Hematopoietic multipotent progenitor cell treated with erythropoietin and hydrocortisone succinate and interleukin-3 and kit ligand, for 6 days (in vitro differentiated cells): ENCODE results near the gene MAFG.

Experiments used
- DNase-seq: peaks from one replicate; pipeline ENCODE4 v3.0.0-alpha.2; 2015

Gene MAFG

DNA sequence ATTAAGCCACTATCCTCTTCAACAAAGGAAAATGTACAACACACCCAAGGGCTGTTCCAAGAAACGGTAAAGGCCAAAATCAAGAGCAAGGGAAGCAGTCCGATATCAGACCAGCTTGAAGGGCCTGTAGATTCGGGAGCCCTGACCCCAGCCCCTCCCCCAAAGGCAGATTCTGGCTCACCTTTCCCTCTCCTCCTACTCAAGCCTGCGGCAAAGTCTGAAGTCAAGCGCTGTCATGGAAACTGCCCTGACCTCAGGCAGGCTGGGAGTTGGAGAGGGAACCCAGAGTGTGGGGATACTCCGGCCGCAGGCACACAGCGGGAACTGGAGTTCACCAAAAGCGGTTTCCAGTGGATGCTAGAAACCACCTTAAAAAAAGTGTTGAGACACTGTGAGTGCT is 37.9 kb downstream of the MAFG start:
- no peak for DNase-seq

DNA sequence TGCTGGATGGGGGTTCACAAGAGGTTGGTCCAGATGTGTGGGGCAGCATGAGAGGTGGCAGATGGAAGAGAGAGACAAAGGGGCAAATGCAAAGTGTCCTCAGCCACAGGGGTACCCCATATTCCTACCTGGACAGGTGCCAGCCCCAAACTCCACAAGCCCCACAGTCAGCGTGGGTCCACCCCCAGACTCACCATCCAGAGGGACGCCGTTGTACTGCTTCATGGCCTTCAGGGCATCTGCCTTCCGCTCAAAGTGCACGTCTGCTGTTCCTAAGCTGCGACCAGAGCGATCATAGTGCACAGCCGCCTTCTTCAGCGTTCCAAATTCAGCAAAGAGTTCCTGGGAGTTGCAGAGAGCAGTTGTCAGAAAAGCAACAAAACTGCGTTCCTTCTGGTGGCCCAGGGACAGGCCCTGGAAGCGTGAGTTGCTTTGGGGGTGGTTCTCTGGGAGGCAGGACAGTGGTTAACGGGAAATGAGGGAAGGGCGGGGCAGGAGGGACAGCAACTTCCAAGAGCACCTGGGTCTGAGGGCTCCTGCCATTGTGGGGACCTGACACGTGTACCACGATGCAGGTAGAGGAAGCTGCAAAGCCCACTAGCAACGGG is 38.4 kb downstream of the MAFG start:
- no peak for DNase-seq

DNA sequence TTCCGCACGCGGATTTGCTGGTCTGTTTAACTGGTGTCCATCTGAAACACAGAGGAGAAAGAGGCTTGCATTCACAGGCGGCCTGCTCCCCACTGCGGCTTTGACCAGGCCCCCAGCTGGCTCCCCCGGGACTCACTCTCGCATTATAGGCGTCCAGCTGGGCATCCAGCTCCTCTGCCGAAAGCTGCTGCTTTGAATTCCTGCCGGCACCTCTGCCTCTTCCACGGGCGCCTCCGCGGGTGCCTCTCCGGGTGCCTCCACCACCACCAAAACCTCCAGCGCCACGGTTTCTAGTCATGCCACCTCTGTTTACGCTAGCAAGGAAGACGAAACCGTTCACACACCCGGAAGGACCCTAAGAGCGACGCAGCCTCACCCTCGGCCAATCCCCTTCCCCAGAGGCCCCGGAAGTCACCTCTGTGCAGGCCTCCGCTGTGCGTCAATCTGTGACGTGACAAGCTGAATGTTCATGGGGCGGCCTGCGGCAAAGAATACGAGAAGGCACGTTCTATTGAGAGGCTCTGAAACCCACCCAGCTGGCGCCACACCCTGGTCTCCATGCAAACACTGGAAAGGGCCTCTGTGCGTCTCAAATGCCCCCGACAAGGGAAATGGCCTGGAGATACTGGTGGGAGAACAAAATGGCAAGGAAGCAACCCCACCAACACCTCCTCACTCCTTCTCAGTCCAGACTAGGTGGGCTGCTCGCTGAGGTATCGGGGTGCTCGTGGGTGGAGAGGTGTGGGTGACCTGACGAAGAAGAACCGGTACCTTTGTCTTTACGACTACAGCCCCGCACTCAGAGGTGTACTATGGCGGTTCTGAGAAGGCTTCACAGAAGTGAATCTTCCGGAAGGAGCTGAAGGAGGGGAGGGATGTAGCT is 39.2 kb downstream of the MAFG start:
- DNase-seq, result peak; percentile 1

DNA sequence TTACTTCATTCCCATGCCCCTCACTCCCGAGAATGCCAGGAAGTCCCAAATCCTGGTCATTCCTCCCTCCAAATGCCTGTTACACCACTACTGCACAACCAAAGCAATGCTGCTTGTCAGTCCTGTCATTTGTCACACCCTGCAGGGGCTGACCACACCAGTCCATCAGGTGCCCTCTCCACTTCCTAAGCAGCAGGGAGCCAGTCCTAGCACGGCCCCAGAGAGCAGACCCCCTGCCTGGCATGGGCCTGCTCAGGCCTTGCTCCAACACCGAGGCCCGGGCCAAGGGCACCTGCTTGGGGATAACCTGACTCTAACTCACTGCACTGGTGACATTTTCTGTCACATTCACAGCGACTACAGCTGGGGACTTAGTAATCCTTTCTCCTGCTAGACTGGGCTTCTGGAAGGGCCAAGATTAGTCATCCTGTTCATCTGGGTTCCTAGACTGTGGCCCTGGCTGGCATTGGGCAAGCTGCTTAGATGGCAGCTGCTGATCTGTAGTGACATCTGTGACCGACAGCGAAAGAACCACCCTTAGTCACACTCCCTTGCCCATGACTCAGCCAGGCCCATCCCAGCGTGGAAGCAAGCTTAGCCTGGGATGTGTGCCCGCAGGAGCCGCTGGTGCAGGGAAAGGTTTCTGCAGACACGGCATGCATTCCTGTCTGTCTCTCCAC is 41.5 kb downstream of the MAFG start:
- DNase-seq, result peak; percentile 79

DNA sequence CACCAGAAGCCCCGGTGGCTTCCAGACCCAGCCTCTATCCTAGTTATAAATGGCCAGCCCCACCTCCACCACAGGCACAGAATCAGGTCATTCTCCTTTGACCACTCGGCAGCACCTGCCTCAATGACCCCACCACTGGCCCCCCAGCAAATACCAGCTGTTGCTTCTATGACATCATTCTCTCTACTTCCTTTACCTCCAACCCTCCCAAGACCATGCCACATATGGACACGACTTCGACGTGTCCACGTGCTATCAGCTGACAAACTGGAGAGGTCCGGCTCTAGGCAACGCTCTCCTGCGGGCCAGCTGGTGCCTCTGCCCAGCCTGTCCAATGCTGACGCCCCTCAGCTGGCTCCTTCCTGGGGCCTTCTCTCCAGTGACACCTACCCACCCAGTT is 42.1 kb downstream of the MAFG start:
- no peak for DNase-seq

DNA sequence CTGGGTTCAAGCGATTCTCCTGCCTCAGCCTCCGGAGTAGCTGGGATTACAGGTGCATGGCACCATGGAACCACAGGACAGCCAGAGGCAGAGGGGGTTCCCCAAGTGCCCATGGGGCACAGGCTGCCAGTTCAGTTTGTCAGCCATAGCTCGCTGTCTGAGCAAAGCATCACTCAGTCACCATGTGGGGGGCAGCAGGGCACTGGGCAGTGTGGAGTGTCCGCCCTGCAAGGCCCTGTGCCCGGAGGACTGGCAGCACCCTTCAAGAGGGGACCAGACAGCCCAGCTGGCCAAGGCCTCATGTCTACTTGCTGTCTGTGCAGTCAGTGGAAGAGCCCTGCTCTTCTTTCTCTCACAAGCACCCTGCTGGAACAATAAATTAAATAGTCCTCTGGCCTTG is 42.6 kb downstream of the MAFG start:
- DNase-seq, result no peak

DNA sequence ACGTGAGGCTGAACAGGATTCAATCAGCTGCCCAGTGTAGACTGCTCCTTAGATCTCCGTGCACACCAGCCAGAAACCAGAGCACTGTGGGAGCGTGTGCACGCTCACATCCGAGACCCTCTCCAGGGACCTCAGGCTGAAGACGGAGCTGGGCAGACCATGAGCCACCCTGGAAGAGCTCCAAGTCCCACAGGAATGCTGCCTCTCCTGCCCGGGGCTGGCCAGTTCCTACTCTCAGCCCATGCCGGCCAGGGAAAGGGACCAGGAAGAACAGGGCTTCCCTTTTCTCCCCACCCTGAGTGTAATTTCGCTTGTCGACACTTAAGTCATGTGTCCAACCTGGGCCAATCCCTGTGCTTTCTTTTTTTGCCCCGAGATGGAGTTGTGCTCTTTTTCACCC is 43.0 kb downstream of the MAFG start:
- DNase-seq, result no peak

DNA sequence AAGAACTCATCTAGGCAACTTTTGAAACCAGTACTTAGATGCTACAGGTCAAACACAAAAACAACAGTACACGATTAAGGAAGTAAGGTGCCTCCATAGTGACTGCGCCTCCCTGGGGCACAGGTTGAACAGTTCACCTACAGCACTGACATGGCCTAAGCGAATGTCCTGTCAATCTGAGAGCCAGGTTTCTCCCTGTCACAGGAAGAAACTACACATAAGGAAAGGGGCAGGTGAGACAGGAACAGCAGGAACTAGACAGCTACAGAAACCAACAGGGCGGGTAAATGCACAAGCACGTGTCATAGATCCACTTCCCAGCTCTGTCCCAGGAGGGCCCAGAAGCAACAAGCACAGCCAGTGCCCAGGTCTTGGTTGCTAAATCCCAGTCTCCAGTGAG is 48.4 kb downstream of the MAFG start:
- no peak for DNase-seq

DNA sequence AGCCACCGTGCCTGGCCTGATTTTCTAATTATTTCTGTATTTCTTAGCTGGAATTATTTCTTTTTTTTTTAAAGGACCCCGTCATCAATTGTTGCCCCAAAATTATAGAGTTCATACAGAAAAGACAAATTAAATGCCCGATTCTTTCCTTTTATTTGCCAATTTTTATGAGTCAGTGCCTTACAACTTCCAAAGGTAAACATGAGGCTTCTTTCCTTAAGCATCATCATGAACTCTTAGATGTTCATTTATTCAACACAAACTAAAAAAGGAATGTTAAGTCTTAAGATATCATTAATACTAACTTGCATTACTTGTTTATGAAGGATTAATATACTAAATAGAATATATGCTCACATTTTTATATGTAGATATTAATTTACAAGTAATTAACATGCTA is 49.2 kb downstream of the MAFG start:
- no peak for DNase-seq

DNA sequence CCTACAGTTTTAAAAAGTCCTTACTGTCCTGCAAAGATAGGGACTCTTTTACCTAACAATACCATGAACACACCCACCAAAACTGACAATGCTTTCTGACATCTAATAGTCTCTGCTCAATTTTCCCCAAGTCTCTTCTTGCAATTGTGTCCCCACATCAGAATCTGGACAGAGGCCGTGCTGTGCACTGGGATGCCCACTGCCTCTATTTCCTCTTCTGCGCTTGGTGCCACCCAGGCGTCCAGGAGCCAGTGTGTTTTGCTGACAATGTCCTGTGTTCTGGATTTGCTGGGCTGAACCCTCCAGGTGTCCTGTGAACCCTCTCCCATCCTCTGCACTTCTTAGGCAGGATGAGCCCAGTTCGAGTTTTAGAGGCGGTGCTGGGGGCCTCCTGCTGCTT is 50.0 kb downstream of the MAFG start:
- no peak for DNase-seq

DNA sequence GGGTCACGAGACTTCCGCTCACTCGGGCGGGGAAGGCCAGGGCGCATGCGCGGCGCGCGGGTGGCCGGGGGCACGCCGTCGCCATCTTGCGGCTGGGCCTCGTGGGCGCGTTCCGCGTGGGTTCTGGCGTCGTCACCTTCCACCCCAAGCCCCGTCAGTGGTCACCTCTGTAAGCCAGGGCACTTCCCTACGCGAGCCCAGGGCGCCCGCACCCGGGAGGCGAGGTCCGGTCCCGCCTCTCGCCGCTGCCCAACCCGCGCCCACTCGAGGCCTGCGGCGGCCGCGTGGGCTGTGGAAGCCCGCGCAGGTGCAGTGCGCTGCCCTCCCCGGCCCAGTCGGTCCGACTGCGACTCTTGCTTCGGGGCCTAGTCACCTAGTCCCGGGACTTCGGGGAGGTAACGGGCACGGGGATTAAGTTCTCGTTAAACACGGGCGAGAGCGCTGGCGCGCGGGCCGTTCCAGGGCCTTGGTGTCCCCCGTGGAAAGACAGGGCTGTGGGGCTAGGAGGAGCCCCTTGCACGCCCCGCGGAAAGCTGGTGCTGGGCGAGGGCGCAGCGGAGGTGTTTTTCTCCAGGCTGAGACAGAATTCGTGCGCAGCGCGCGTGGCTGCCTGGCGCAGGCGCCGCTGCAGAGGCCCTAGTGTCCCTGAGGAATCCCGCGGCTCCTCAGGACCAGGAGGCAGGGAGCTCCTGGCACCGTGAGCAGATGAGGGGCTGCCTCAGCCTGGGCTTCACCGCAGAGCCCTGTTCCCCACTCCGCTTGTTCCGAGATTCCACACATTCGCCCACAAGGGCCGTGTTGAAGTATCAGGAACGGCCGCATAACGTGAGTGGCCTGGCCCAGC is 55.9 kb downstream of the MAFG start:
- peak; percentile 94 for DNase-seq

DNA sequence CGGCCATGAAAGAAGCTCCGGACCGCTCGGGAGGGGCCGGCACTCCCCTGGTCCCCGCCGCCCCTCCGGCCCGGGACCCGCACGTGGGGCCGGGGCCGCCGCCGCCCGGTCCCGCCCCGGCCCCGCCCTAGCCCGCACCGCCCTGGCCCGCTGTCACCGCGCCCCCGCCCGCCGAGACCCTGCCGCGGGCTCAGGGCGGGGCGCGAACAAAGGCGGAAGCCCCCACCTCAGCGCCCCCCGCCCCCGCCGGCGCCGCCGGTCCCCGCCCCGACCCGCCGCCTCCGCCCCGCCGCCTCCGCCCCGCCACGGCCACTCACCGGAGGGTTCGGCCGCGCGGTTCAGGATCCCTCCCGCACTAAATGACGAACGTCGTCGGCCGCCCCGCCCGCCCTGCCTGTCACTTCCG is 56.6 kb downstream of the MAFG start, which contains the start of gene ARHGDIA:
ARHGDIA (minus strand) TSS at position 357 of the 406 bp plus-strand sequence. CDS start 1,407 bp downstream, outside the sequence.
- peak; percentile 25 for DNase-seq

DNA sequence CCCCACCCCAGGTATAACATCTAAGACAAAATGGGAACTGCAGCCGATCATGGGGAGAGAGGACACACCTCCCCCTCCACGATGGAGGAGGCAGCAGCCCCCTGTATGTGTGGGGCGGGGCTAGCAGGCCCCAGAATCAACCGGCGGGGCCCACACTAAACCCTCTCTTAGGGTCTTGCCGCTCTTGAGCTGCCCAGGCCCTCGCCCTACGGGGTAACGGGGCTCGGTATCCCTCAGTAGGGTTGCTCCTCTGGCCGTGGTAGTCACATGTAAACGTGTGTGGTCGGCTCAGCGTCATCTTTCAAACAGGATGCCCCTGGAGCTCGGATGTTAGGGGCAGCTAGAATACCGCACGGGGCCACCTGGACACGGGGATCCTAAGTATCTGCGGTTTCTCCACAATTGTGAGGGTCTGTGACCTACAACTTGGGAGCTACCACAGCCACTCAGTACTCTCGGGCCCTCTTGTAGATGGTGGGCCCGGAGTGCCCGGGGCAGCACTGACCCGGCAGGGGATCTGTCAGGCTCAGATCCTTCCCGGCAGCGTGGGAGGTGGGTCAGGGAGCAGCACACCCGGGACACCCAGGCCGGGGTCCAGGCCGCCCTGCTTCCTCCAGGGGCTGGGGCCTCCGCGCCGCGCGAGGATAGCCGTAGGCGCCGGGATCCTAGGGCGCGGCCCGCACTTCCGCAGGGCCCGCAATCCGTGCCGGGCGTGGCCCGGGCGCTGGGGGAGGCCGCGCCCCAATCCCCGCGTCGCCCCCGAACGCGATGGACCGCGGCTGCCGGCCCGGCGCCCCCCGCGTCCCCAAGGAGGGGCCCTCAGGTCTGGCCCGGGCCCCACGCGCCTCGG is 57.2 kb downstream of the MAFG start:
- peak; percentile 52 for DNase-seq

DNA sequence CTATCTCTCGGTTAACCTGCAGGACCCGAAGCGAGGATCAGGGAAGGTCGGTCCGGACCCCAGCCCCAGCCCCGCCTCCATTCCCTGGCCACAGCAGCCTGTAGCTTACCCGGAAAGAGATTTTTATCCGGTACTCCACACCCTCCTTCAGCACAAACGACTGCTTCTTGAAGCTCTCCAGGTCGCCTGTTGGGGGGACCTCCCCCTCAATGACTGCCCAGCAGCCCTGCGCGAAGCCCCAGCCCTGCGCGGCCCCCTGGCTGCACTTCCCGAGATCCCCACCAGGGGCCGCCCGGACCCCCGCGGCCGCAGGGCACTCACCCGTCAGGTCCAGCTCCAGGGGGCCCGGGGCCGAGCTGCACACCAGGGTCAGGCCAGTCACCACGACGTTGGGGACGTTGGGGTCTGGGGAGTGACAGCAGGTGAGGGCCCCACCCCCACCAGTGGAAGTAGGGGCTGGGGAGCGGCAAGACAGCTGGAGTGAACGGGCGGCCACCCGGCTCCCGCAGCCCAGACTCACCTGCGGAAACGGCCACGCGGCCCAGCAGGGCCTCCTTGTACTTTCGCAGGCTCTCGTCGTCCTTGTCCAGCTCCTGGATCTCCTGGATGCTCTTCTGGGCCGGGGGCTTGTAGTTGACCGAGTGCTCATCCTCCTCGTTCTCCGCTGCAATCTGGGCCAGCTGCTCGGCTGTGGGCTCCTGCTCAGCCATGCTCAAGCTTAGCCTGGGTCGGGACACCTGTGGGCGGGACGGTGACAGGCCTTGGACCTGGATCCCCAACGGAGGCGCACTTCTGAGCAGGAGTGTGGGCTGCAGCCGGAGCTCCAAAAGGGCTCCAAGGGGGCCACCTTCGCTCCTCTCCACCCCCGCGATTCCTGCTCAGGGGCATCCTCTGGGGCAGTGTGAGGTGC is 58.1 kb downstream of the MAFG start:
- DNase-seq, result peak; percentile 46

DNA sequence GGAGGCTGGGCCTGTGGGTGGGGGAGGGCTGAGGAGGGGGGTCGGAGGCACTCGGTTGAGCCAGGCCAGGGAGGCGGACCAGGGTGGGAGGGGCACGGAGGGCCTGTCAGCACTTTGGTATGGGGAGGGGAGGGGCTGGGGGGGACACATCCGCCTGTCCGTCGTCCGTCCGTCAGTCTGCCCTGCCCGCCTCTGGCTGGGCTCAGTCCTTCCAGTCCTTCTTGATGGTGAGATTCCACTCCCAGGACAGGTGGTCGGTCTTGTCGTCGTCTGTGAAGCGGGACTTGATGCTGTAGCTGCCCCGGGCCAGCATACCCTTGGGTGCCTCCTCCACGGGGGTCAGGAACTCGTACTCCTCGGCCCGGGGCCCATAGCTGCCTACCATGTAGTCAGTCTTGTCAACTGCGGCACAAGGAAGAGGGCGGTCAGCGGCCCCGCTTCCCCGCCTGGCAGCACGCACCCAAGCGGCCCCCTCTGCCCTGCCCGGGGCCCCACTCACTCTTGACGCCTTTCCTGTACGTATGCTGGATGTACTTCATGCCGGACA is 58.8 kb downstream of the MAFG start:
- DNase-seq, result no peak
